ENCODE data around the gene KDM2B. TPM values are rescaled to one million over a fixed set of nuclear protein-coding genes. Genes with fewer than 3 reads are reported as not detected.

Gene KDM2B
- total RNA-seq, 1 donor from 2014 or later, result 236 TPM

DNA sequence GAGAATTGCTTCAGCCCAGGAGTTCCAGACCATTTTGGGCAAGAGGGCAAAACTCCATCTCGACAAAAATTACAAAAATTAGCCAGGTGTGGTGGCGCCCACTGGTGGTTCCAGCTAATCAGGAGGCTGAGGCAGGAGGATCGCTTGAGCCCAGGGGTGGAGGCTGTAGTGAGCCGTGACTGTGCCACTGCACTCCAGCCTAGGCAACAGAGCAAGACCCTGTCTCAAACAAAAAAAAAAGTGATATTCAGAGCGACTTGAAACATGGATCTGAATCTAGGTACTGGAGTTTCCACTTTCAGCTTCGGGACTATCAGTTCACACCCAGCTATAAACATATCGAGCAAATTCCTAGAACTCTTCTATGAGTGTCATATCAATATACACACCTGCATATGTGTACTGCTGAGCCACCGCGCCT, 197.2 kb downstream of the KDM2B start:
- no peak for TF ChIP-seq CTCF (IDR thresholded peaks at IDR 0.05)
- no peak for ATAC-seq (ENCODE audit: low read depth)

GRCh38 chr12:121379945-121380344, 200.9 kb downstream of the KDM2B start:
- no peaks in the 10 kb centered on the region for H3K36me3 Mint-ChIP-seq (ENCODE audit: low read depth)
- peaks cover 1% of the 10 kb centered on the region for H3K27me3 Mint-ChIP-seq
- no peaks in the 10 kb centered on the region for H3K4me1 Mint-ChIP-seq
- POLR2A ChIA-PET, result no interaction called here
- H3K9me3 Mint-ChIP-seq, result peaks cover 5% of the 10 kb centered on the region
- no peak overlapping the region for H3K4me3 Mint-ChIP-seq
- intact Hi-C loops (cut with micrococcal nuclease), result no loop called here
- TF ChIP-seq CTCF (IDR thresholded peaks at IDR 0.05), result no peak
- CTCF ChIA-PET, result no interaction called here
- no peak overlapping the region for H3K27ac Mint-ChIP-seq
- ATAC-seq (ENCODE audit: low read depth), result no peak
- no peak for DNase-seq

More for the DNA sequence above, 197.2 kb downstream of the KDM2B start:
- ChIA-PET CTCF (interaction anchor here (0.7 kb wide), 2 partner anchors 57 to 429 kb away, joined by 3 to 4 read pairs; no protein-coding TSS in a partner anchor), POLR2A (no interaction called here)
- no peak for DNase-seq
- no peaks in the 10 kb centered on the region for H3K9me3 Mint-ChIP-seq
- intact Hi-C loops (cut with micrococcal nuclease), result no loop called here
- no peaks in the 10 kb centered on the region for H3K27me3 Mint-ChIP-seq
- no peak overlapping the region for H3K4me3 Mint-ChIP-seq
- no peak overlapping the region for H3K27ac Mint-ChIP-seq
- H3K36me3 Mint-ChIP-seq (ENCODE audit: low read depth), result no peaks in the 10 kb centered on the region
- H3K4me1 Mint-ChIP-seq, result no peaks in the 10 kb centered on the region

Other genes starting within 250 kb of the KDM2B start
- gene ANAPC5, start 228.6 kb downstream of the KDM2B start, total RNA-seq, result 116 and 143 TPM in 2 replicates
- 71.2 and 75.3 TPM in 2 replicates for gene RNF34, start 180.9 kb downstream of the KDM2B start, total RNA-seq
- 85.8 and 86.3 TPM in 2 replicates for gene ORAI1, start 45.5 kb upstream of the KDM2B start, total RNA-seq
- 0.20 and 0.42 TPM in 2 replicates for gene MORN3, start 88.6 kb upstream of the KDM2B start, total RNA-seq
- gene TMEM120B, start 131.7 kb upstream of the KDM2B start, total RNA-seq, result 7.3 and 8.3 TPM in 2 replicates
- gene RHOF, start 212.7 kb upstream of the KDM2B start, total RNA-seq, result 133 and 142 TPM in 2 replicates
- 36.0 and 40.3 TPM in 2 replicates for gene SETD1B, start 223.0 kb upstream of the KDM2B start, total RNA-seq

Measured in activated B cell treated with CpG ODN at 0.5 μM for 24 hours (primary cell).